Measurements from ENCODE around the gene HDAC1.
"Not testable (repeated sequence)": the region's sequence is repeated elsewhere in the genome, so short reads cannot be mapped to it uniquely, and the experiment has no call there.

Gene HDAC1

DNA sequence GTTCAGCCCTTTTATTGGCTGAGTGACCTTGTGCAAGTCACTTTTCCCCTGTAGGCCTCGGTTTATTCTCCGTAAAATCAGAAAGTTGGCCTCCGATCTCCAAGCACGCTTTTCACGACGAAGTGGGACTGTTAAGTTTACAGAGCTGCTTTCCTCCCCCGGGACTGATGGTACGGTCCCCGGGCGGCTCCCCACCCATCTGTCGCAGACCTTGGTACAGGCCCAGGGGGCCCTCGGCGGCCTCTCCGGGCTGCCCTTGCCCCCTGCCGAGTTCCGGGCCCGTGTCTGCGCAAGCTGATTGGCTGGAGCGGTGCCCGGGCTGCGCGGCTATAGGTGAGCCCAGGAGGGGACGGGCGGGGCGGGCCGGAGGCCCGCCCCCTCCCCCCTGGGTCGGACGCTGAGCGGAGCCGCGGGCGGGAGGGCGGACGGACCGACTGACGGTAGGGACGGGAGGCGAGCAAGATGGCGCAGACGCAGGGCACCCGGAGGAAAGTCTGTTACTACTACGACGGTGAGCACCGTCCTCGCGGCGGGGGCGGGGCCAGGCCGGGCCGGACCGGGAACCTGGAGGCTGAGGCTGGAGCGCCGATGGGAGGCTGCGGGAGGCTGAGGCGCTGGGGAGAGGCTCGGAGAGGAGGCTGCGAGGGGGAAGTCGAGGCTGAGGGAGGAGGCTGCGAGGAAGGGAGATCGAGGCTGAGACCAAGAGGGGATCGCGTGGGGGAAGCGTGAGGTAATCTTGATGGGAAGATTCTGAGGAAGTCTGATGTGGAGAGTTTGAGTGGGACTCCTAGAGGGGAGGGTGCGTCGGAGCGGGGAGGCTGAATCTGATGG is at the start of gene HDAC1:
HDAC1 (plus strand) TSS at position 376 of the 831 bp plus-strand sequence; CDS start at position 463, 87 bp downstream.
- DNase-seq = peak; percentile 50

- DNase-seq = no peak
Measured at GRCh38 chr1:32242341-32242851, 49.5 kb upstream of the HDAC1 start.

DNA sequence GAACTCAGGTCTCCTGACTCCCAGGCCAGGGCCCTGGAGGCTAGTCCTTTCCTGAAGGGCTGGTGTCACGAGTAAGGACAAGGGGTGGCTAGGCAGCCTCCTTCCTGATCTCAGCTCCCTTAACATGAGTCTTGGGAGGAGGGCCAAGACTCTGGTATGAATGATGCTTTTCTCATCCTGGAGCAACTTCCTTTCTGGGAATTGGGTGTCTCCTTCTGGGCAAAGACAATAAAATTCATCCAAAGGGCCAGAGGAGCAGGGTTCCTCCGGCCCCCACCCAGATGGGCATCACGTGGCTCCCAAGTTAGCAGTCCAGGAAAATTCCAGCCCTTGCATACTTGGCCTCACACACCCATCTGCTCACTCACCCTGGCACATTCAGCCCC is 45.0 kb upstream of the HDAC1 start, which contains the start of gene FAM167B:
FAM167B (plus strand) TSS at position 335 of the 386 bp plus-strand sequence. CDS start 200 bp downstream, outside the sequence.
- no peak for DNase-seq

DNA sequence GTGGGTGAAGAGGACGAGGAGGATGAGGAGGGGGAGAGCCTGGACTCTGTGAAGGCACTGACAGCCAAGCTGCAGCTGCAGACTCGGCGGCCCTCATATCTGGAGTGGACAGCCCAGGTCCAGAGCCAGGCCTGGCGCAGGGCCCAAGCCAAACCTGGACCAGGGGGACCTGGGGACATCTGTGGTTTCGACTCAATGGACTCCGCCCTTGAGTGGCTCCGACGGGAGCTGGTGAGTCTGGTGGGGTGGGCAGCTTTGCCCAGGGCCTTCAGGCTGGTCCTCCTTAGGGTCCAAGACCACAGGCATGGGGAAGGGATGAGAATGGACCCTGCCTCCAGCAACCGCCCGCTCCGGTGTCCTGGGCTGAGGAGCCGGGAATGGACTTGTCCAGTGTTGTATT is 44.4 kb upstream of the HDAC1 start:
- no peak for DNase-seq

- peak; percentile 39 for DNase-seq
Measured at GRCh38 chr1:32247983-32248889, 43.6 kb upstream of the HDAC1 start.

GRCh38 chr1:32249831-32250525 is 41.9 kb upstream of the HDAC1 start:
- DNase-seq = no peak

DNA sequence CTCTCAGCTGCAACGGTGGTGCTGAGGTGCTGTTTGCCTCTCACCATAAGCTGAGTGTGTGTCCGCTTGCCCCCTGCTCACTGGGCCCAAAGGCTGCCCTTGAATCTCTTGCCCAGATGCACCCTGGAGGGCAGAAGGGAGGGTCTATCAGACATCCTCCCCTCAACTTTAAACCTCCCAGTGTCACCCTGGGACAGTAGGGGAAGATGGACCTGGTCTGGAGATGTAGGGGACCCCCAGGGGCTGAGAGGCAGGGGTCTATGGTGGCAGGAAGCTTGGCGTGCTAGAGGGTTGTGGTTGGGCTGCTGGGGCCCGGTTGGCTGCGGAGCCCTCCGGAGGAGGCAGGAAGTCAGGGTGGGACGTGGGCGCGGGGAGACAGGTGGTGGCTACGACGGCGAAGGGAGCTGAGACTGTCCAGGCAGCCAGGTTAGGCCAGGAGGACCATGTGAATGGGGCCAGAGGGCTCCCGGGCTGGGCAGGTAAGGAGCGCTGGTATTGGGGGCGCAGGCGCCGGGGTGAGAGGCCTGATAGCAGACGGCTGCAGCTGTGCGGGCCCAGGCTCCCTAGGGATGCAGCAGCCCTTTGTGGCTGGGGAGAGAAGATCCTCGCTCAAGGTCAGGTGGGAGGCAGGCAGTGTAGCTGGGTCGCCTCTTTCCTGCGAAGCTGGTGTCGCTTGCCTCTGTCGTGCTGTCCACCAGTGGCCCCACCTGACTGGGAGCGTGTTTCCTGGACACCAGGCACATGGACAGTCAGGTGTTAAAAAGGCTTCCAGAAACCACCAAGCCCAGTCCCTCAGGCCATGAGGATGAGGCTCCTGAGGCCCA is 40.8 kb upstream of the HDAC1 start, which contains the start of gene LCK:
LCK (plus strand) TSS at position 373 of the 824 bp plus-strand sequence. CDS start 23,065 bp downstream, outside the sequence.
- DNase-seq = no peak

- no peak for DNase-seq
Measured at GRCh38 chr1:32255072-32256071, 36.5 kb upstream of the HDAC1 start.

- no peak for DNase-seq
Measured at GRCh38 chr1:32256473-32257226, 35.2 kb upstream of the HDAC1 start.

DNA sequence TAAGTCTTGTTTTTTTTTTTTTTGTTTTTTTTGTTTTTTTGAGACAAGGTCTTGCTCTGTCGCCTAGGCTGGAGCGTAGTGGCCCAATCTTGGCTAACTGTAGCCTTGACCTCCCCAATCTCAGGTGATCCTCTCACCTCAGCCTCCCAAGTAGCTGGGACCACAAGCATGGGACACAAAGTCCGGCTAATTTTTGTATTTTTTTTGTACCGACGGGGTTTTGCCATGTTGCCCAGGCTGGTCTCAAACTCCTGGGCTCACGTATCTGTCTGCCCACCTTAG is 34.7 kb upstream of the HDAC1 start:
- DNase-seq = no peak

DNA sequence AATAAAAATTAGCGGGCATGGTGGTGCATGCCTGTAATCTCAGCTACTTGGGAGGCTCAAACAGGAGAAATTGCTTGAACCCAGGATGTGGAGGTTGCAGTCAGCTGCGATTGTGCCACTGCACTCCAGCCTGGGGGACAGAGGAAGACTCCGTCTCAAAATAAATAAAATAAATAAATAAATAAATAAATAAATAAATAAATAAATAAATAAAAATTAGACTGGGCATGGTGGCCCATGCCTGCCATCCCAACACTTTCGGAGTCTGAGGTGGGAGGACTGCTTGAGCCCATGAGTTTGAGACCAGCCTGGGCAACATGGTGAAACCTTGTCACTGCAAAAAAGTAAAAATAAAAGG is 28.7 kb upstream of the HDAC1 start:
- DNase-seq = not testable (repeated sequence)

DNA sequence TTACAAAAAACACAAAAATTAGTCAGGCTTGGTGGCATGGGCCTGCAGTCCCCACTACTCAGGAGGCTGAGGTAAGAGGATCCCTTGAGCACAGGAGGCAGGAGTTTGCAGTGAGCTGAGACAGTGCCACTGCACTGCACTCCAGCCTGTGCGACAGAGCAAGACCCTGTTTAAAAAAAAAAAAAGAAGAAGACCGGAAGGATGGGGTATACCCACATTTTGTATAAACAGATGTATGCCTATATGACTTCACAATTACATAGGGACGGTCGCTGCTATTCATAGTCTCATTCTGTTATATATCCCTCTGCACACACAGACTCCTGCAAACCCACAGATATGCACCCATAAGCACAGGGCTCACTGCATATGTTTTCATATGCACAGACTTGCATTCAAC is 28.1 kb upstream of the HDAC1 start:
- no peak for DNase-seq

DNA sequence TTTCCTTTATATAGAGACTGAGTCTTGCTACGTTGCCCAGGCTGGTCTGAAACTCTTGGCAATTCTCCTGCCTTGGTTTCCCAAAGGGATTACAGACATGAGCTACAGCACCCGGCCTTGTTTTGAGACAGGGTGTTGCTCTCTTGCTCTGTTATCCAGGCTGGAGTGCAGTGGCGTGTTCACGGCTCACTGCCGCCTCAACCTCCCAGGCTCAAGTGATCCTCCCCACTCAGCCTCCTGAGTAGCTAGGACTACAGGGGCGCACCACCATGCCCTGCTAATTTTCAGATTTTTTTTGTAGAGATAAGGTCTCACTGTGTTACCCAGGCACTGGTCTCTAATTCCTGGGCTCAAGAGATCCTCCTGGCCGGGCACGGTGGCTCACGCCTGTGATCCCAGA is 26.0 kb upstream of the HDAC1 start:
- no peak for DNase-seq

GRCh38 chr1:32266921-32267591 is 24.8 kb upstream of the HDAC1 start:
- no peak for DNase-seq

DNA sequence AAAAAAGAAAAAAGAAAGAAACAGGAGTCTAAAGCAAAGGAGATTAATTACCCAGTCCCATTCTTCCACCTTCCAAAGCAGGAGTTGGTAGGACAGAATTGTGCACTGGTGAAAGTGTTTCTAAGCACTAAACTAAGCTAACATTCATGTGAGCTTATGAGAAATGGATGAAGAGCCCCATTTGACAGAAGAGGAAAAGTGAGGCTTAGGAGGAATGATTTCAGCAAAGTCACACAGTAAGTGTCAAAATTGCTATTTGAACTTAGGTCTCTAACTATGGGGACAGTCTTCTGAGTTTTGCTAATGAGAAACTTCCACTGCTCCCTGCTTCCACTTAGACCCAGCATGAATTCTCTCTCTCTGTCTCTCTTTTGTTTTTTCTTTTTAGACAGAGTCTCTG is 22.1 kb upstream of the HDAC1 start:
- DNase-seq = no peak

GRCh38 chr1:32272557-32273390 is 19.1 kb upstream of the HDAC1 start:
- no peak for DNase-seq

DNA sequence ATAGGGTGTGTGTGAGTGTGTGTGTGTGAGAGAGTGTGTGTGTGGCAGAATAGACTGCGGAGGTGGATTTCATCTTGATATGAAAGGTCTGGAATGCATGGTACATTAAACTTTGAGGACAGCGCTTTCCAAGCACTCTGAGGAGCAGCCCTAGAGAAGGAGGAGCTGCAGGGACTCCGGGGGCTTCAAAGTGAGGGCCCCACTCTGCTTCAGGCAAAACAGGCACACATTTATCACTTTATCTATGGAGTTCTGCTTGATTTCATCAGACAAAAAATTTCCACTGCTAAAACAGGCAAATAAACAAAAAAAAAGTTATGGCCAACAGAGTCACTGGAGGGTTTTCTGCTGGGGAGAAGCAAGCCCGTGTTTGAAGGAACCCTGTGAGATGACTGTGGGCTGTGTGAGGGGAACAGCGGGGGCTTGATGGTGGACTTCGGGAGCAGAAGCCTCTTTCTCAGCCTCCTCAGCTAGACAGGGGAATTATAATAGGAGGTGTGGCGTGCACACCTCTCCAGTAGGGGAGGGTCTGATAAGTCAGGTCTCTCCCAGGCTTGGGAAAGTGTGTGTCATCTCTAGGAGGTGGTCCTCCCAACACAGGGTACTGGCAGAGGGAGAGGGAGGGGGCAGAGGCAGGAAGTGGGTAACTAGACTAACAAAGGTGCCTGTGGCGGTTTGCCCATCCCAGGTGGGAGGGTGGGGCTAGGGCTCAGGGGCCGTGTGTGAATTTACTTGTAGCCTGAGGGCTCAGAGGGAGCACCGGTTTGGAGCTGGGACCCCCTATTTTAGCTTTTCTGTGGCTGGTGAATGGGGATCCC is 18.3 kb upstream of the HDAC1 start:
- peak; percentile 70 for DNase-seq
